Dermis microvascular lymphatic vessel endothelial cell (primary cell): Measurements from ENCODE around the gene DYNLT1. TPM values are rescaled to one million over a fixed set of nuclear protein-coding genes. Genes with fewer than 3 reads are reported as not detected.
"Not testable (repeated sequence)": the region's sequence is repeated elsewhere in the genome, so short reads cannot be mapped to it uniquely, and the experiment has no call there.

Experiments used
- DNase-seq, 2 donors: peaks; one replicate each; pipeline versions ENCODE4 v3.0.0 to v3.0.0-alpha.2; 2010; ENCODE audit warnings: low read depth in 2 of 2
- total RNA-seq: library from RNA; depleted of rRNA; stranded (reverse); fragments of >200 nt; gene quantifications from 2 replicates; pipeline ENCODE4 v1.2.1, GENCODE V29; 2014

Gene DYNLT1
- total RNA-seq: 61.7 and 81.1 TPM in 2 replicates

DNA sequence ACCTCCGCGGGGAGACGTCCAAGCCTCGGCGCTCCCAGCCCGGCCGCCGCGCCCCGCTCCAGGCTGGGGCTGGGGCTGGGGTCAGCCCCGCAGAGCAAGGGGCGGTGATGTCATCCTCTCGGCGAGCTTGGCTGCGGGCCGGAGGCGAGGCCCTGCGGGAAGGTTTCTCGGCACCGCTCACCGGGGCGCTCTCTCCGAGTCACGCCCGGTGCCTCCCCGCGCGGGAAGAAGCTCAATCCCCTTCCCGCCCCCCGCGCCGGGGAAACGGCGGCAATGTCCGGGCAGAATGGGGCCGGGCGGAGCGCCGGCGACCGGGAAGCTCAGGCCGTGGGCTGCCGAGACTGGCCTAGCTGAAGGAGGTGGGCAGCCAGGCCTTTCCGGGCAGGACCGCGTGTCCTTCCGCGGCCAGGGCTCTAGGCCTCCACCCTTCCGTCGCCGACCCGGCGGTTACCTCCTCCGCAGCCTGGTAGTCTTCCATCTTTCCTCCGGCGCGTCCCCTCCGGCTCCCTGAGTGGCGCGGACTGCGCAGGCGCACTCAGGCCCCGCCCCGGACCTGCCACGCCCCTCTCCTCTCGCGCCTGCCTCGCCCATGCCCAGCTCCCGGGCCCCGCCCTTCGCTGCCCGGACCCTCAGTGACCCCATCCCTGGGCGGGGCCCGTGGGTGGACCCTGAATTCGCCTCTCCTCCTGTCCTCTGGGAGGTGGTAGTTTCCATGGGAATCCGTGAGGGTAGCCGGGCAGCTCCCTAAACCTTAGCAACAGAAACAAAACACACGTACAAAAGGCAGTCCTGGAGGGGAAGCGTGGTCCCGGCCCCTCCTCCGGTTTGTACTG lies at the start of gene DYNLT1:
DYNLT1 (minus strand) TSS at position 513 of the 833 bp plus-strand sequence; CDS start at position 478, 35 bp downstream.
- DNase-seq: peak; percentile 85 to 93

DNA sequence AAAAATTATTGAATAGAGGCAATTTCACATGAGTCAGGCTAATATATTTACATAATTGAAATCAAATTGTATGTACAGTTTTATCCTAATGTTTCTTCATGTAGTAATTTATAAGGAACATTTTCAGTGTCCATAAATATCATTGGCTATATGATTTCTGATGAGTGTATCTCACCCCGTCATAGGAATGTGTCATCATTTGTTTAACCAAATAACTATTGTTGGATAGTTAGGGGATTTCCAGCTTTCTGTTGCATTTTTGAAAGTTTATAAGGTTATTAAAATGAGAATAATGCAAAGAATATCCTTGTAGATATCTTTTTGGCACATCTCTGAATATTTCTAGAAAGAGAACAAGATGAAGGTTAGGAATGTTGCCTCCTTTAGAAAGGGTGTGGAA lies 44.3 kb upstream of the DYNLT1 start:
- DNase-seq: peak in 1 of 2 donors; percentile 49

DNA sequence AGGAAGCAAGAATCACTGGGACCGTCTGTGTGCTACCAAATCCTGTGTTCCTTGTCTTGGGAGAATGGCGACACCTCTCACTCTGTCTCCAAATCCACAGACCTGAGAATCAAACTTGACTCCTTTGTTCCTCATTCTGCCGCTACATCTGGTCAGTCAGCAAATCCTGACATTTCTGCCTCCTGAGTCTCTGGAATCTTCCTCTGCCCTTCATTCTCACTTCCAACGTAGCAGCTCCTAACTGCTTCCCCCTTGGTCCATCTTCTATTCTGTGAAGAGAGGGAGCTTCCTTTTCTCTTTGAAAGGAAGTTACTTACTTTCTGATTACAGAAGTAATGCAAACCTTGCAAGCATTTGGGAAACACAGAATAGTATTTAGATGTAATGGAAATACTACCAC lies 43.0 kb upstream of the DYNLT1 start:
- no peak for DNase-seq

DNA sequence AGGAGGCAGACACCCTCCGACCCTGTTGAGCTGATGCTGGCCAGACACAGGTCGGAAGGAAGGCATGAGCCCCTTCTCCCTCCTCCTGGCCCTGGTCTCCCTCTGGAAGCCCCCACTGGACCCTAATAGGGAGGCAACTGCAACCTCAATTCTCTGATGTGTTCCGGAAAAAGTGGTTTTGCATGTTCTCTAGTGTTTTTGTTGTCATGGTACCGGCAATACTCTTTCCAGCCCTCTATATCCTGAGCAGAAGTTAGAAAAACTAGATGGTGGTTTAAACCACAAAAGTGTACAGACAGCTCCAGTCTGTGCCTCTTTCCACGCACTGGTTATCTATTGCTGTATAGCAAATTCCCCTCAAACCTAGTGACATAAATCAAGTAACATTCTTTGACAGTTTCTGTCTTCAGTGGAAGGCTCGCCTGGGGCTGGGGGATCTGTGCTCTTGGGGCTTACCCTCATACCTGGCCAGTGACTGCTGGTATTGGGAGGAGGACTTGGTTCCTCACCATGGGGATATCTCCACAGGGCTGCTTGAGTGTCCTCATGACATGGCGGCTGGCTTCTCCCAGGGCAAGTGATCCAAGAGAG lies 42.3 kb upstream of the DYNLT1 start:
- DNase-seq: no peak

DNA sequence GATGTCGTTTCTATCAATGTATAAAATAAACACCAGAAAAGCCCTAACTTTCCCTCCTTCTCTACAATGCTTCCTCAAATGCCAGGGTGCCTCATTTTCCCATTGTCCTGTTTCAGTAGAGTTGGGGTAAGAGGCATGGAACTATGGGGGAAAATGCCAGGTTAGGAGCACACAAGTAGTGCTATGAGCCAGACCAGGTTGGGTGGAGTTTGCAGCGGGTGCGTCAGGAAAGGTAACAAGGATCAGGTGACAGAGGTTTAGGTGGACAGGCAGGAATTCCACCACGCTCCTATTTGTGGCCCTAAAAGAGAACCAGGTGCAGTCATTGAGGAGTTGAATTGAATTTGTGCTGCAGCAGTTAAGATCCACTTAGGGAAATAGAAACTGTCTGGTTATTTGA lies 41.8 kb upstream of the DYNLT1 start:
- no peak for DNase-seq

DNA sequence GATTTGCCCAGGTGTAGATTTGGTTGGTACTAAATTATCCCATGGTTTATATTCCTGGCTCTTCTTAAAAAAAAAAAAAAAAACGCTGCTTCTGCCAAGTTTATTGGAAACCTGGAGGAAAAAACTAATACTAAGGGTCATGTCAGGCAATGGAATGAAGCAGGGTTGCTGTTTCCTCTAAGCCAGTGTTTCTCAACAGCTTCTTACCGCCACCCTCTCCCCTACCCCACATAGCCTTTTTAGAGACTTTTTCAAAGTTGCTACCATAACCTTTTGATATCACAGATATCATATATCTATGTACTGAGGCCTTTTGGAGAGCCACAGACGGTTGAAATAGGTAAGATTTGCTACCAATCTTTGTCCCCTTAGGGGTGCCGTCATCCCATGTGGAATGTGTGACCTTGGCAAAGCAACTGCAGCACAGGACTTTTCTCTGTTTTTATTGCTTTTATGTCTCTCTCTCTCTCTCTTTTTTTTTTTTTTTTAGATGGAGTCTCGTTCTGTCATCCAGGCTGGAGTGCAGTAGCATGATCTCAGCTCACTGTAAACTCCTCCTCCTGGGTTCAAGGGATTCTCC lies 40.3 kb upstream of the DYNLT1 start:
- DNase-seq: no peak

GRCh38 chr6:158684311-158684710 lies 39.8 kb upstream of the DYNLT1 start:
- no peak for DNase-seq

DNA sequence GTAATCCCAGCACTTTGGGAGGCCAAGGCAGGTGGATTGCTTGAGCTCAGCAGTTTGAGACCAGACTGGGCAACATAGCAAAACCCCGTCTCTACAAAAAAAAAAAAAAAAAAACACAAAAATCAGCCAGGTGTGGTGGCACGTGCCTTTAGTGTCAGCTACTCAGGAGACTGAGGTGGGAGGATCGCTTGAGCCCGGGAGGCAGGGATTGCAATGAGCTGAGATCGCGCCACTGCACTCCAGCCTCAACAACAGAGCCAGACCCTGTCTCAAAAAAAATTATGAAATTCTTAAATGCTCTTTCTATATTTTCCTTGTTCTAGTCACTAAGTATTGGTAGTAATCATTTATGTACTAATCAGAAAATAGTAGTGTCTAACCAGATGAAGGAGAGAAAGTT lies 35.9 kb upstream of the DYNLT1 start:
- no peak for DNase-seq

- DNase-seq: no peak
Measured at GRCh38 chr6:158680015-158680414, 35.5 kb upstream of the DYNLT1 start.

DNA sequence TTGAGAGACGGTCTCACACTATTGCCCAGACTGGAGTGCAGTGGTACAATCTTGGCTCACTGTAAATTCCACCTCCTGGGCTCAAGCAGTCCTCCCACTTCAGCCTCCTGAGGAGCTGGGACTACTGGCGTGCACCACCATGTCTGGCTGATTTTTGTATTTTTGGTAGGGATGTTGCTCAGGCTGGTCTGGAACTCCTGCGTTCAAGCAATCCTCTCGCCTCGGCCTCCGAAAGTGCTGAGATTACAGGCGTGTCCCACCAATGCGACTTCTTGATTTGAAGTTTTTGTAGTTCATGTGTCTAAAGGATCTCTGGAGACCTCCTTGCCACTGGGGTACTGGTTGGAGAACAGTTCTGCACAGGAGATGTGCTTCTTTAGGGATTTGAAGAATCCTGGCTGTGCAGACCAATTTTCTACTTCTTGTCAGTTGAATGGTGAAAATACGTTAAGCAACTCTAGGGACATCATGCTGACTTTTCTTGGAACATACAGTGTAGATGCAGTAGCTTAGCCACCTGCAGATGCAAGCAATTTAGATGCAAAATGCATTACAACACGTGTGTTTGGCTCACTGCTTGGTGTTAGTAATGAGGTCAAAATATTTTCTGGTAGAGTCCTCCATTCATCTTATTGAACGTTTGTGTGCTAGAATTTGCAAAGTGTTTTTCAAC lies 33.5 kb upstream of the DYNLT1 start:
- DNase-seq: no peak

DNA sequence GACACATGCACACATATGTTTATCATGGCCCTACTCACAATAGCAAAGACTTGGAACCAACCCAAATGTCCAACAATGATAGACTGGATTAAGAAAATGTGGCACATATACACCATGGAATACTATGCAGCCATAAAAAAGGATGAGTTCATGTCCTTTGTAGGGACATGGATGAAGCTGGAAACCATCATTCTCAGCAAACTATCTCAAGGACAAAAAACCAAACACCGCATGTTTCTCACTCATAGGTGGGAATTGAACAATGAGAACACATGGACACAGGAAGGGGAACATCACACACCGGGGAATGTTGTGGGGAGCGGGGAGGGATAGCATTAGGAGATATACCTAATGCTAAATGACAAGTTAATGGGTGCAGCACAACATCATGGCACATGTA lies 32.6 kb upstream of the DYNLT1 start:
- not testable (repeated sequence) for DNase-seq

DNA sequence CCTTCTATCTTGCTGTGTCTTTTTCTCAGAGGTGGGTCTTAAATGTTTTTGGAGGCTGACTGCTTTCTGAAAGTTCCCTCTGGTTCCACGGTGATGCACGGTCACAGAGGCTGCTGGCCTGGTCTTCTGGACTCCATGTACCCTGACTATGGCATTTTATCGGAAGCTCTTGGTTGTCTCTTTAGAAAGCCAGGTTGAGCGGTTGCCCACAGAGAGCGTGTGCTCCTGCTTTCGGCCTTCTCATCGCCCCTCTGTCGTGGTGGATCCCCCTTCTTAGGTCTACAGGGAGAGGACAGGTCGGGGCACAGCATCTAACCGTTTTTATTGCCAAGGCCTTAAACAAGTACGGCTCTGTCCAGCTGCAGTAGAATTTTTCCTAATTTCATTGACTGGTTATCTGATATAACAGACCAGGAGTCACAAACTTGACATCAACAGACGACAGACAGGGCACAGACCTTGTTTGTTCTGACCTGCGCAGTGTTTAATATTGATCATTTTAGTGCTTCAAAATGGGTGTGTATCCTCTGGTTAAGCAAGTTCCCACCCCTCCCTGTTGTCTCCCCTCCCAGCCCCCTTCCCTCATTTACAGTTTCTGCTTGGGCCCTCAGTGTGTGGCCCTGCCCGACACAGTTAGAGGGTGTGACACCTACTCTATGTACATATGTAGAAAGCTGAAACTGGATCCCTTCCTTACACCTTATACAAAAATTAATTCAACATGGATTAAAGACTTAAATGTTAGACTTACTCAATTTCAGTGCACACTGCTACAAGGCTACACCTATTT lies 30.0 kb upstream of the DYNLT1 start:
- DNase-seq: no peak

DNA sequence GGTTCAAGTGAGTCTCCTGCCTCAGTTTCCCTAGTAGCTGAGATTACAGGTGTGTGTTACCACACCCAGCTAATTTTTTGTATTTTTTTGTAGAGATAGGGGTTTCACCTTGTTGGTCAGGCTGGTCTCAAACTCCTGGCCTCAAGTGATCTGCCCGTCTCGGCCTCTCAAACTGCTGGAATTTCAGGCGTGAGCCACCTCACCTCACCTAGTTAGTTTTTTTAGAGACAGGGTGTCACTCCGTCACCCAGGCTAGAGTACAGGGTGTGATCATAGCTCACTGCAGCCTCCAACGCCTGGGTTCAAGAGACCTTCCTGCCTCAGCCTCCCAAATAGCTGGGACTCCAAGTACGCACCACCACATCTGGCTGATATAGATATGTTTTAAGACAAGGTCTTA lies 28.2 kb upstream of the DYNLT1 start:
- DNase-seq: no peak

GRCh38 chr6:158672119-158672518 lies 27.6 kb upstream of the DYNLT1 start:
- DNase-seq: not testable (repeated sequence)

DNA sequence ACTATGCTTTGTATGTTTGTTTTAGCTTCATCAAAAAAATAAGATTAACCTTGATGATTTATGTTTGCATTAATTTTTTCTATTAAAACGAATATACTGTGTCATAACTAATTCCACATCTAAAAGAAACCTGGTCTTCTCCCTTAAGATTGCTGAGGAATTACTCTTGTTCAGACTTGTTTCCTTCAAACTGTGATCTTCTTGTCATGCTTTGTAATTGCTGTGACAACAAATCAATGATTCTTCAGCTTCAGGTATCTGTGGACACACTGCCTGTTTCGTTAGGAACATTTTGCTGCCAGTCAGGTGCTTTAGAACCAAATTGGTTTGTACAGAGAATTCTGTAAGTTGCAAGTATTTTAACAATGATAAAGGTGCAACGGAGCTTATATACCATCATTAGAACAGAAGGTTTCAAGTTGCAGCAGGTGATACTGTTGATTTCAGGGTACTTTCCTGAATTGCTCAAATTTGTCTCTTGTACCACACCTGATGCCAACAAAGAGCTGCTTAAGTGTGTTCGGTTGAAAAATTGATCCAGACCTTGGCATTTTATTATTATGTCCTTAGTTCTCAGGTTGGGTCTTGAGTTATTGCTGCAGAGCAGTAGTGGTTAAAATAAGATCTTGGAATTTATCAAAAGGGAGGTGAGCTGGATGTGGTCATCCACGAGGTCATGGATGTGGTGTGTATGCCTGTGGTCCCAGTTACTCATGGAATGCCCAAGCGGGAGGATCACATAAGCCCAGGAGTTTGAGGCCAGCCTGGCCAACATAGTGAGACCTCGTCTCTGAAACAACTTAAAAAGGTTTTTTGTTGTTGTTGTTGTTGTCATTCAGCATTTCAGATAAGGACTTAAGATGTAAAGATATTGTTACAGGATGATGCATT lies 24.8 kb upstream of the DYNLT1 start:
- DNase-seq: no peak

DNA sequence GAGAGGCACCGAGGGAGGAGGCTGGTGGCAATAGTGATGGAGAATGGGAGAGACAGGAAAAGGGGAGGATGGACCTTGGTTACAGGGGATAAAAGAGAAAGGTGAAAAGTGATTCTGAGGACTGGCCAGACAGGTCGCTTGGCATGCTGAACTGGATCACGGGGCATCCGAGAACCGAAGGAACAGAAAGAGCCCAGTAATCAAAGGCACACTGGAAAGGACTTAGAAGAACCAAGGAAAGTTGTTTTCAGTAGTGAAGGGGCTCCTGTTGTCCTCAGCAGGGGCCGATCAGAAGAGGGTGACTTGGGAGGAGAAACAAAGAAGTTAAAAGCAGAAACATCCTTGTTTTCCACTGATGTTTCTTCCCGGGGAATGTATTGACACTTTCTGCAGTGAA lies 24.2 kb upstream of the DYNLT1 start:
- DNase-seq: no peak

DNA sequence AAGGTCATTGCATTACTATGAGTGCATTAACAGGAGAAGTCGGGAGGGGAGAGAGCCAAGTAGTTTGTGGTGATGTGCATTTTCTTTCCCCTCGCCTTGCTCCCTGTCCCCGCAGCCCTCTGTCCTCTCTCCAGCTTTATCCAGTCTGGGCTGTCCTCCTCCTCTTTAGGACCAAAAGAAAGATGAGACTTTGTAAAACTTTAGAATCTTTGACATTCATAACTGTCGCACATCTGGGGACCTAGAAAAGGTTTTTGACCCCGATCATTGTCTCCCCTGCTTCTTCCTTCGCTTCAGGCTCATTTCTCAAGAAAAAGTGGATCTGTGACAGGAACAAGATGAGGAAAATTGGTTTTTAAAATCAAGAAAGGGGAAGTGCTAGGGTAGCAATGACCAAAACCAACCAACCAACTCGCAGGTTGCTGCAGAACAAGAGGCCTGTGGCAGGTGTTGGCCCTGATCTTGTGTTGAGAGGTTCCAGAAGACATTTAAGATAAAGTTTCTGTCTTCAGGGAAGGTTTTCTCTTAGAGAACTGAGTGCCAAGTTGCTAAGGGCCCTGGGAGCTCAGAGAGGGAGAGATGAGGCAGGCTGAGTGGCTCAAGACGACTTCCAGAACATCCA lies 22.9 kb upstream of the DYNLT1 start:
- DNase-seq: no peak

DNA sequence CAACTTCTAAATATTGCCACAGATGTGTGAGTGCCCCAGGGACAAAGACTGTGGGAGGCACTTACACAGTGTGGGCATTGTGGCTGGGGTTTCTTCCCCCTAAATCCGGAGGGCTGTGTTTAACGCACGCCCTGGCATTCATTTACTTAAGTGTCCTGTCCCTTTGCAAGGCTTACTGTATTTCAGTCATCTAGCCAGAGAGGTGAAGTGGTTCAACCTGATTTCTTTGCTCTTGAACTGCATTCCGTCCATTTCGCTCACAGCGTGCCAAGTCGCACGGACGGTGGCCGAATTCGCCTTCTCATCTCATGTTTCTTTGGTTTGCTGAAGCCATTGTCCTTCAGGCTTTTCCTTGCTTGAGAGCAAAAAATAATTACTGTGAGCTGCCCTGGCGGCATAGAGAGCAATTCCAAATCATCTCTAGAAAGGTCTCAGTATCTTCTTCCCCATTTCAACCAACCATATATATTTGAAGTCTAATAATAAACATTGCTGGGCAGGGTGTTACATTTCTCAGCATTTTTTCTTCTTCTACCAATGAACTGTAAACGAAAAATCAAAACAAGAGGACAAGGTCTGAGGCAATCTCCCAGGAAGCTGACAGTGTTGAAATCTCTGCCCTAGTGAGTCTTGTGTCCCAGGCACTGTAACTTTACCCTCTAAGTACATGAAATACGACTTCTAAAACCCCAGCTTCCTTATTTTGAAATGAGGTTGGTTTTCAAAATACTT lies 22.3 kb upstream of the DYNLT1 start:
- DNase-seq: no peak

- no peak for DNase-seq
Measured at GRCh38 chr6:158665332-158665731, 20.8 kb upstream of the DYNLT1 start.
